Stimulated activated CD4-positive, alpha-beta T cell treated with anti-CD3 and anti-CD28 coated beads, Interleukin-12 subunit alpha, Interleukin-12 subunit beta, amount 100 ng/mL, for 4 hours (primary cell): ENCODE data around the gene PCDHB11.
A peak's percentile ranks its signal among the peaks of the same experiment; 100 is the strongest.
"Not testable (repeated sequence)": the region's sequence is repeated elsewhere in the genome, so short reads cannot be mapped to it uniquely, and the experiment has no call there.

Source experiments
- DNase-seq: peaks from one replicate; pipeline ENCODE4 v3.0.0-alpha.2; 2020

Gene PCDHB11

GRCh38 chr5:141199359-141200235, at the start of gene PCDHB11:
Gene PCDHB11 (plus strand): TSS chr5:141199627. CDS start chr5:141199775, 148 bp downstream.
- no peak for DNase-seq

- no peak for DNase-seq
Observed at GRCh38 chr5:141149812-141150211, 49.6 kb upstream of the PCDHB11 start, which contains the start of gene PCDHB6. Gene PCDHB6 (plus strand): TSS chr5:141150057. CDS start chr5:141150258, 201 bp downstream.

DNA sequence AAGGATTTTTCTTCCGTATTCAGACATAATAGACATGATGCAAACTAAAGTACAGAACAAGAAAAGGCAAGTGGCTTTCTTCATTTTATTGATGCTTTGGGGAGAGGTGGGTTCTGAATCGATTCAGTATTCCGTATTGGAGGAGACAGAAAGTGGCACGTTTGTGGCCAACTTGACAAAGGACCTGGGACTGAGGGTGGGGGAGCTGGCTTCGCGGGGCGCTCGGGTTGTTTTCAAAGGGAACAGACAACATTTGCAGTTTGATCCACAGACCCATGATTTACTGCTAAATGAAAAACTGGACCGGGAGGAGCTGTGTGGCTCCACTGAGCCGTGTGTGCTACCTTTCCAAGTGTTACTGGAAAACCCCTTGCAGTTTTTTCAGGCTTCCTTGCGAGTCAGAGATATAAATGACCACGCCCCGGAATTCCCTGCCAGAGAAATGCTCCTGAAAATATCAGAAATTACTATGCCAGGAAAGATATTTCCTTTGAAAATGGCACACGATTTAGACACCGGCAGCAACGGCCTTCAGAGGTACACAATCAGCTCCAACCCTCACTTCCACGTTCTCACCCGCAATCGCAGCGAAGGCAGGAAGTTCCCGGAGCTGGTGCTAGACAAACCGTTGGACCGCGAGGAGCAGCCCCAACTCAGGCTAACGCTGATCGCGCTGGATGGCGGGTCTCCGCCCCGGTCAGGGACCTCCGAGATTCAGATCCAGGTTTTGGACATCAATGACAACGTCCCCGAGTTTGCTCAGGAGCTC, 49.0 kb upstream of the PCDHB11 start:
- DNase-seq = no peak

- no peak for DNase-seq
Observed at GRCh38 chr5:141150993-141151325, 48.5 kb upstream of the PCDHB11 start.

- not testable (repeated sequence) for DNase-seq
Observed at GRCh38 chr5:141151632-141152031, 47.8 kb upstream of the PCDHB11 start.

DNA sequence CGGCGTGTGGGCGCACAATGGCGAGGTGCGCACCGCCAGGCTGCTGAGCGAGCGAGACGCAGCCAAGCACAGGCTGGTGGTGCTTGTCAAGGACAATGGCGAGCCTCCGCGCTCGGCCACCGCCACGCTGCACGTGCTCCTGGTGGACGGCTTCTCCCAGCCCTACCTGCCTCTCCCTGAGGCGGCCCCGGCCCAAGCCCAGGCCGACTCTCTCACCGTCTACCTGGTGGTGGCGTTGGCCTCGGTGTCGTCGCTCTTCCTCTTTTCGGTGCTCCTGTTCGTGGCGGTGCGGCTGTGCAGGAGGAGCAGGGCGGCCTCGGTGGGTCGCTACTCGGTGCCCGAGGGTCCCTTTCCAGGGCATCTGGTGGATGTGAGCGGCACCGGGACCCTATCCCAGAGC, 47.3 kb upstream of the PCDHB11 start:
- not testable (repeated sequence) for DNase-seq

DNA sequence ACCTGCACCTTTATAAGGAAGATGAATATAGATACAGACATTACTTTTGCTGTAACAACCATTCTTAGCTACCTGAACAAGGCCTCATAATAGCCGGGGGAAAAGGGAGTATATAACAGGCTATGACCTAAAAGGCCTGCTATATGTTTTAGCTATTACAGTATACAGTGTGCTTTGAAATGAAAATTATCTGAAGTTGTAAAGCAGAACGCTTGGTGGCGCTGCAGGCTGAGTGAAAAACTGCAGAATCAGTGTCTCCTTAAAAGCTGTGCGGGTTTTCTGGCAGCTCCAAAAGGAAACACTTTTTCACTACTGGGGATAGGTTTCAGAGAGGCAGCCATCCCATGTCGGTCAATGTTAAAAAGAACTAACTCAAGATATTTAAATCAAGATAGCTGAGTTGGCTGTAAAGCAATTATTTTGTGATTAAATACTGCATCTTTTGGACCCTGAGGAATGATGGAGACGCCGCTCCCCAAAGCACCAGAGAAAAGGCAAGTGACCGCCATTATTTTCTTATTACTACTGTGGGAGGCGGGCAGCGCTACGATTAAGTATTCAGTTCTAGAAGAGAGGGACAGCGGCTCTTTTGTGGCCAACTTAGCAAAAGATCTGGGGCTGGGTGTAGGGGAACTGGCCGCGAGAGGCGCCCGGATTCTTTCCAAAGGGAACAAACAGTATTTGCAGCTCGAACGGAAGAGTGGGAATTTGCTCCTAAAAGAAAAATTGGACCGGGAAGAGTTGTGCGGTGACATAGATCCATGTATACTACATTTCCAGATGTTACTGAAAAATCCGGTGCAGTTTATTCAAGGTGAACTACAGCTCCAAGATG, 43.7 kb upstream of the PCDHB11 start:
- no peak for DNase-seq

- DNase-seq = not testable (repeated sequence)
Observed at GRCh38 chr5:141157356-141157755, 42.1 kb upstream of the PCDHB11 start.

- not testable (repeated sequence) for DNase-seq
Observed at GRCh38 chr5:141157901-141158300, 41.5 kb upstream of the PCDHB11 start.

- DNase-seq = no peak
Observed at GRCh38 chr5:141172381-141173204, 26.8 kb upstream of the PCDHB11 start, which contains the start of gene PCDHB7. Gene PCDHB7 (plus strand): TSS chr5:141172644. CDS start chr5:141172836, 192 bp downstream.

DNA sequence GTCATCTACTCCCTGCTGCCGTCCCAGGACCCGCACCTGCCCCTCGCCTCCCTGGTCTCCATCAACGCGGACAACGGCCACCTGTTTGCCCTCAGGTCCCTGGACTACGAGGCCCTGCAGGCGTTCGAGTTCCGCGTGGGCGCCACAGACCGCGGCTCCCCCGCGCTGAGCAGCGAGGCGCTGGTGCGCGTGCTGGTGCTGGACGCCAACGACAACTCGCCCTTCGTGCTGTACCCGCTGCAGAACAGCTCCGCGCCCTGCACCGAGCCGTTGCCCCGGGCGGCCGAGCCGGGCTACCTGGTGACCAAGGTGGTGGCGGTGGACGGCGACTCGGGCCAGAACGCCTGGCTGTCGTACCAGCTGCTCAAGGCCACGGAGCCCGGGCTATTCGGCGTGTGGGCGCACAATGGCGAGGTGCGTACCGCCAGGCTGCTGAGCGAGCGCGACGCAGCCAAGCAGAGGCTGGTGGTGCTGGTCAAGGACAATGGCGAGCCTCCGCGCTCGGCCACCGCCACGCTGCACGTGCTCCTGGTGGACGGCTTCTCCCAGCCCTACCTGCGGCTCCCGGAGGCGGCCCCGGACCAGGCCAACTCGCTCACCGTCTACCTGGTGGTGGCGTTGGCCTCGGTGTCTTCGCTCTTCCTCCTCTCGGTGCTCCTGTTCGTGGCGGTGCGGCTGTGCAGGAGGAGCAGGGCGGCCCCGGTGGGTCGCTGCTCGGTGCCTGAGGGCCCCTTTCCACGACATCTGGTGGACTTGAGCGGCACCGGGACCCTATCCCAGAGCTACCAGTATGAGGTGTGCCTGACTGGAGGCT, 24.9 kb upstream of the PCDHB11 start:
- DNase-seq = not testable (repeated sequence)

DNA sequence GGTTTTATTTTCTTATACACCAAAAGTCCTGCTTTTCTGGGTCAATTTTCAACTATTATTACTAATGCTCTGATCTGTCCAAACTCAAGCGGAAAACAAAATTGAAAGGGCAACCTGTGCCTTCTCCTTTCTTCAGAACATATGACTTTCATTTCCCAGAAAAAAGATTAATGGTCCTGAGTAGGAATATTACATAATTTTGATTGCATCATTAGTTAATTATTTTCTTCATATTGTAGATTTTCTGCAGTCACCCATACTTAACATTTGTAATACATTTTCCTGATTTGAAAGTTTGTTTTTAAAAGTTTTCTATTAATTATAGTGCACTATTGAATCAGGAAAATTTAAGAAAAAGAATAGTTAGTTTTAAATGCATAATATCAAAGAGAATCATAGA, 23.5 kb upstream of the PCDHB11 start:
- DNase-seq = no peak

GRCh38 chr5:141177577-141178191, 21.7 kb upstream of the PCDHB11 start, which contains the start of gene PCDHB8:
Gene PCDHB8 (plus strand): TSS chr5:141177790. CDS start chr5:141178035, 245 bp downstream.
- not testable (repeated sequence) for DNase-seq

DNA sequence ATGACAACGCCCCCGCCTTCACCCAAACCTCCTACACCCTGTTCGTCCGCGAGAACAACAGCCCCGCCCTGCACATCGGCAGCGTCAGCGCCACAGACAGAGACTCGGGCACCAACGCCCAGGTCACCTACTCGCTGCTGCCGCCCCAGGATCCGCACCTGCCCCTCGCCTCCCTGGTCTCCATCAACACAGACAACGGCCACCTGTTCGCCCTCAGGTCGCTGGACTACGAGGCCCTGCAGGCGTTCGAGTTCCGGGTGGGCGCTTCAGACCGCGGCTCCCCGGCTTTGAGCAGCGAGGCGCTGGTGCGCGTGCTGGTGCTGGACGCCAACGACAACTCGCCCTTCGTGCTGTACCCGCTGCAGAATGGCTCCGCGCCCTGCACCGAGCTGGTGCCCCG, 20.1 kb upstream of the PCDHB11 start:
- DNase-seq = not testable (repeated sequence)

DNA sequence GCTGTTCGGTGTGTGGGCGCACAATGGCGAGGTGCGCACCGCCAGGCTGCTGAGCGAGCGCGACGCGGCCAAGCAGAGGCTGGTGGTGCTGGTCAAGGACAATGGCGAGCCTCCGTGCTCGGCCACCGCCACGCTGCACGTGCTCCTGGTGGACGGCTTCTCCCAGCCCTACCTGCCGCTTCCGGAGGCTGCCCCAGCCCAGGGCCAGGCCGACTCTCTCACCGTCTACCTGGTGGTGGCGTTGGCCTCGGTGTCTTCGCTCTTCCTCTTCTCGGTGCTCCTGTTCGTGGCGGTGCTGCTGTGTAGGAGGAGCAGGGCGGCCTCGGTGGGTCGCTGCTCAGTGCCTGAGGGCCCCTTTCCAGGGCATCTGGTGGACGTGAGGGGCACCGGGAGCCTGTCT, 19.6 kb upstream of the PCDHB11 start:
- DNase-seq = not testable (repeated sequence)

- DNase-seq = no peak
Observed at GRCh38 chr5:141180313-141180712, 19.1 kb upstream of the PCDHB11 start.

- no peak for DNase-seq
Observed at GRCh38 chr5:141182248-141182647, 17.2 kb upstream of the PCDHB11 start, which contains the start of gene PCDHB16. Gene PCDHB16 (plus strand): TSS chr5:141182387. CDS start chr5:141182560, 173 bp downstream.

DNA sequence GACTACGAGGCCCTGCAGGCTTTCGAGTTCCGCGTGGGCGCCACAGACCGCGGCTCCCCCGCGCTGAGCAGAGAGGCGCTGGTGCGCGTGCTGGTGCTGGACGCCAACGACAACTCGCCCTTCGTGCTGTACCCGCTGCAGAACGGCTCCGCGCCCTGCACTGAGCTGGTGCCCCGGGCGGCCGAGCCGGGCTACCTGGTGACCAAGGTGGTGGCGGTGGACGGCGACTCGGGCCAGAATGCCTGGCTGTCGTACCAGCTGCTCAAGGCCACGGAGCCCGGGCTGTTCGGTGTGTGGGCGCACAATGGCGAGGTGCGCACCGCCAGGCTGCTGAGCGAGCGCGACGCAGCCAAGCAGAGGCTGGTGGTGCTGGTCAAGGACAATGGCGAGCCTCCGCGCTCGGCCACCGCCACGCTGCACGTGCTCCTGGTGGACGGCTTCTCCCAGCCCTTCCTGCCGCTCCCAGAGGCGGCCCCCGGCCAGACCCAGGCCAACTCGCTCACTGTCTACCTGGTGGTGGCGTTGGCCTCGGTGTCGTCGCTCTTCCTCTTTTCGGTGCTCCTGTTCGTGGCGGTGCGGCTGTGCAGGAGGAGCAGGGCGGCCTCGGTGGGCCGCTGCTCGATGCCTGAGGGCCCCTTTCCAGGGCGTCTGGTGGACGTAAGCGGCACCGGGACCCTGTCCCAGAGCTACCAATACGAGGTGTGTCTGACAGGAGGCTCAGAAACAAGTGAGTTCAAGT, 15.1 kb upstream of the PCDHB11 start:
- not testable (repeated sequence) for DNase-seq

DNA sequence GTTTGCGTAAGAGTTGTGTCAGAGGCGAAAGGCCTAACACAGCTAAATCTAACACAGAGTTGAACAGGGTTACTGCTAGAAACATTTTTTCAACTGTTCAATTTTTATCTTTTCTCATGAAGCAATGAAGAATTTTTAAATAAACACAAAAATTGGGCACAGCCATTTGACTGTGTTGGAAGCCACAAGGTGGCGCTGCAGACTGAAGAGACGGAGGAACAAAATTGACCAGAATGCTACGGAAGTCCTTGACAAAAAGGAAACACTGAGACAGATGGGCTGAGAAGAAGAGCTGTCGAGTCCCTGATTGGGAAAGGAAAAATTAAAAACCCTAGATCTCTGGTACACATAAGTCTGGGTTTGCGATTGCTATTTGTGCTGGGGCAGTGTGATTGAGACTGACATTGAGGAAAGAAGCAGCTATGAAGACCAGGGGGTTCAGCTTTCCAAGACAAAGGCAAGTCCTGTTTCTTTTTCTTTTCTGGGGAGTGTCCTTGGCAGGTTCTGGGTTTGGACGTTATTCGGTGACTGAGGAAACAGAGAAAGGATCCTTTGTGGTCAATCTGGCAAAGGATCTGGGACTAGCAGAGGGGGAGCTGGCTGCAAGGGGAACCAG, 12.4 kb upstream of the PCDHB11 start, which contains the start of gene PCDHB9:
Gene PCDHB9 (plus strand): TSS at position 265 of the 616 bp plus-strand sequence. CDS start 158 bp downstream, at position 423.
- DNase-seq = peak; percentile 25
